GM12878 (cell line): ENCODE results near the gene FUT8. TPM values are rescaled to one million over a fixed set of nuclear protein-coding genes. Genes with fewer than 3 reads are reported as not detected.

ENCODE experiments used
- ATAC-seq: fragments of 200-7000 bp; cut with Tn5 transposase; 3 replicates; pipeline ENCODE4 v1.9.1; 2020; ENCODE audit warnings: mild to moderate bottlenecking, moderate library complexity
- BruUV-seq: library from RNA; stranded (reverse); fragments of 400-500 nt; replicated peaks from 2 replicates; lab custom pipeline; 2021; lab: Mats Ljungman, UMichigan
- CTCF ChIA-PET: fragments of 300-600 bp; sonication (Branson Sonifier 250); formaldehyde crosslinking; extraction: SDS; loops from one replicate; lab custom pipeline; 2021; ENCODE audit warnings: inconsistent platforms; lab: Yijun Ruan, JAX
- POLR2A ChIA-PET: fragments of 350-600 bp; formaldehyde crosslinking; extraction: SDS; loops from one replicate; lab custom pipeline; 2021; ENCODE audit warnings: inconsistent platforms; lab: Charles Lee
- RAD21 ChIA-PET: fragments of 300-600 bp; sonication (Branson Sonifier 250); formaldehyde crosslinking; loops from one replicate; lab custom pipeline; 2023; ENCODE audit warnings: antibody characterized with exemption; ENCODE audit not compliant: unreplicated experiment; lab: Charles Lee
- SMC1A ChIA-PET: fragments of 300-600 bp; sonication (Branson Sonifier 250); formaldehyde crosslinking; loops from one replicate; lab custom pipeline; 2023; ENCODE audit not compliant: unreplicated experiment, uncharacterized antibody; lab: Charles Lee
- DNase-seq: peaks from one replicate; pipeline ENCODE4 v3.0.0-alpha.2; 2011; ENCODE audit warnings: low read depth, low spot score
- FAIRE-seq: peaks from 3 replicates; lab custom pipeline; 2011; peaks lifted over from hg19 to GRCh38; lab: Jason Lieb, UNC
- H2AFZ ChIP-seq: 2 replicates; pipeline ENCODE4 v1.6.0; 2011; ENCODE audit warnings: low read depth, low read length, control low read depth; ENCODE audit not compliant: control insufficient read depth
- H3K27ac ChIP-seq: 2 replicates; pipeline ENCODE4 v1.5.1; 2011; ENCODE audit warnings: control low read depth; ENCODE audit not compliant: control insufficient read depth, insufficient read depth
- H3K27me3 ChIP-seq, 2 experiments: replicated peaks in 1 of 2; 2 replicates each; pipeline versions ENCODE4 v1.6.0 to v1.6.1; 2011; ENCODE audit warnings: low read length in 1 of 2; ENCODE audit not compliant: control insufficient read depth in 2 of 2, insufficient read depth in 2 of 2
- H3K36me3 ChIP-seq, 2 experiments: 2 replicates each; pipeline ENCODE4 v1.5.1; 2011; ENCODE audit warnings: low read length in 1 of 2; ENCODE audit not compliant: control insufficient read depth in 2 of 2, insufficient read depth in 2 of 2
- H3K4me1 ChIP-seq: 2 replicates; pipeline ENCODE4 v1.6.1; 2011; ENCODE audit warnings: mild to moderate bottlenecking, low read length, moderate library complexity, mixed read lengths; ENCODE audit not compliant: control insufficient read depth, insufficient read depth
- H3K4me2 ChIP-seq: 2 replicates; pipeline ENCODE4 v1.6.0; 2011; ENCODE audit warnings: control low read depth; ENCODE audit not compliant: control insufficient read depth, insufficient read depth
- H3K4me3 ChIP-seq: fragments of 200-600 bp; sonication (generic); 2 replicates; pipeline ENCODE4 v1.5.1; 2016
- H3K79me2 ChIP-seq: 2 replicates; pipeline ENCODE4 v1.6.0; 2011; ENCODE audit warnings: low read length; ENCODE audit not compliant: control insufficient read depth, insufficient read depth
- H3K9ac ChIP-seq: 2 replicates; pipeline ENCODE4 v1.8.0; 2011; ENCODE audit warnings: low read length, control low read depth, mixed read lengths; ENCODE audit not compliant: control insufficient read depth, insufficient read depth
- H3K9me3 ChIP-seq: replicated peaks from 3 replicates; pipeline ENCODE4 v1.5.1; 2011; ENCODE audit warnings: mild to moderate bottlenecking, low read length; ENCODE audit not compliant: control insufficient read depth, insufficient read depth
- H4K20me1 ChIP-seq: 2 replicates; pipeline ENCODE4 v1.6.0; 2011; ENCODE audit not compliant: control insufficient read depth, insufficient read depth
- CEBPB ChIP-seq, 2 experiments: fragments of 150-350 bp in 1 of 2; IDR thresholded peaks; 2 replicates each; pipeline ENCODE4 v1.6.1; 2012 to 2014; ENCODE audit warnings: low read depth in 2 of 2, low read length in 2 of 2, borderline replicate concordance in 1 of 2, inconsistent platforms in 1 of 2
- EED ChIP-seq: sonication (generic); IDR thresholded peaks from 2 replicates; pipeline ENCODE4 v1.6.1; 2016; ENCODE audit warnings: antibody characterized with exemption, low read depth
- EP300 ChIP-seq, 2 experiments: fragments of 150-350 bp in 1 of 2; IDR thresholded peaks; 2 replicates each; pipeline ENCODE4 v1.6.1; 2011 to 2012; ENCODE audit warnings: low read depth in 2 of 2, low read length in 2 of 2, borderline replicate concordance in 1 of 2, improper control_type of control experiment in 1 of 2, inconsistent platforms in 1 of 2; ENCODE audit not compliant: control insufficient read depth in 1 of 2
- HCFC1 ChIP-seq: fragments of 150-350 bp; IDR thresholded peaks from 2 replicates; pipeline ENCODE4 v1.6.1; 2014; ENCODE audit warnings: low read length
- NR2C2 ChIP-seq: IDR thresholded peaks from 2 replicates; pipeline ENCODE4 v1.6.1; 2011; ENCODE audit warnings: borderline replicate concordance, low read depth; ENCODE audit not compliant: control insufficient read depth, insufficient read length
- PAX8 ChIP-seq: fragments of 450-650 bp; IDR thresholded peaks from 2 replicates; pipeline ENCODE4 v1.6.1; 2017; ENCODE audit warnings: mild to moderate bottlenecking, moderate library complexity
- RBBP5 ChIP-seq: fragments of 200-600 bp; sonication (generic); conservative IDR thresholded peaks from 2 replicates; pipeline ENCODE4 v1.6.1; 2016
- SMAD1 ChIP-seq: fragments of 450-650 bp; IDR thresholded peaks from 2 replicates; pipeline ENCODE4 v1.6.1; 2018; ENCODE audit warnings: mild to moderate bottlenecking, low read depth; ENCODE audit not compliant: partially characterized antibody
- SUPT20H ChIP-seq: IDR thresholded peaks from 2 replicates; pipeline ENCODE4 v1.6.1; 2011; ENCODE audit warnings: low read depth, mild to moderate bottlenecking, low read length, moderate library complexity, borderline replicate concordance; ENCODE audit not compliant: control insufficient read depth
- ZSCAN29 ChIP-seq: fragments of 450-650 bp; IDR thresholded peaks from 2 replicates; pipeline ENCODE4 v1.6.1; 2017; ENCODE audit warnings: mild to moderate bottlenecking, moderate library complexity
- WGBS: methylation state at CpG from one replicate; pipeline ENCODE4 v1.1.6; 2016; ENCODE audit warnings: low lambda C conversion rate; ENCODE audit not compliant: insufficient replicate concordance, insufficient coverage; ENCODE audit errors: missing lambda C conversion rate; 5-methylcytosine and 5-hydroxymethylcytosine counted together
- in situ Hi-C: fragments of 300-500 bp; cut with MboI; formaldehyde crosslinking; loops from 9 replicates; pipeline ENCODE4 v1.14.3; 2018; ENCODE audit warnings: mixed read lengths
- intact Hi-C: fragments of 100-400 bp; cut with micrococcal nuclease; formaldehyde crosslinking; loops from one replicate; pipeline ENCODE4 v1.14.2; 2022; ENCODE audit not compliant: unreplicated experiment
- polyA plus RNA-seq, 11 experiments: library from polyadenylated mRNA; depleted of rRNA in 4 of 11; unstranded in 6 of 11; stranded (reverse) in 5 of 11; fragments of >200 nt; fragmentation: Nextera tagmentation in 4 of 11; fragmentation: Illumina TruSeq in 1 of 11; extraction: Ambion mirVana in 4 of 11; extraction: Trizol in 1 of 11; gene quantifications; 1 replicate in 1 of 11; 2 replicates in 10 of 11; pipeline versions ENCODE4 v1.2.1 to v1.2.3, GENCODE V29; 2011 to 2016; ENCODE audit warnings: inconsistent platforms in 2 of 11, missing spikeins in 2 of 11, low read depth in 1 of 11
- total RNA-seq, 4 experiments: library from RNA; depleted of rRNA in 3 of 4; stranded (reverse); fragments of >200 nt in 3 of 4; fragmentation: Illumina TruSeq in 1 of 4; extraction: Trizol in 1 of 4; gene quantifications; 2 replicates each; pipeline versions ENCODE4 v1.2.1 to v1.2.3, GENCODE V29; 2013 to 2021
- TF ChIP-seq, protein P1 (sequence below): fragments of 450-650 bp; formaldehyde crosslinking; IDR thresholded peaks from 2 replicates; pipeline ENCODE4 v1.4.0; 2022; ENCODE audit warnings: mild to moderate bottlenecking, moderate library complexity
- TF ChIP-seq, protein P2 (sequence below): fragments of 450-650 bp; IDR thresholded peaks from 2 replicates; pipeline ENCODE4 v1.6.1; 2017; ENCODE audit warnings: mild to moderate bottlenecking, moderate library complexity
- TF ChIP-seq, protein P3 (sequence below): fragments of 450-650 bp; formaldehyde crosslinking; IDR thresholded peaks from 2 replicates; pipeline ENCODE4 v1.4.0; 2020; ENCODE audit warnings: mild to moderate bottlenecking, moderate library complexity

Gene FUT8
- total and polyA plus RNA-seq, 10 of the 15 experiments (the other 5 are each of a cell fraction or from before 2014, with no cell fraction given) = 21.3 to 106 (median 66.3) TPM

DNA sequence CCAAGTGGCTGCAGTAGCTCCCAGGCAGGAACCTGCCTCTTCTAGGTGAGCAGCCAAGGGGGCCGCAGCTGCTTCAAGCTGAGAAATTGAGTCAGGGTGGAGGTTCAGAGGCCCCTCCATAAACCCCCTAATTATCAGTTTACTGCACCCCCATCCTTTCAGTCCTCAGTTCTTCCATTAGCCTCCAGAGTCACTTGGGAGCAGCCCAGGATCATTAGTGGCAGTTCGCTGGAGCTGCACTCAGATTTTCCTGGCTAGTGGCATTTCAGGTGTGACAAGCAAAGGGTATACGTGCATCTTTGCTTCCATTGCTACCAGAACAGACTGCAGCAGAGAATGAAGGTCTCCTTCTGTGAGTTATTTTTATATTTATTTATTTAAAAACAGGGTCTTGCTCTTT lies 358.7 kb downstream of the FUT8 start:
- SMC1A ChIA-PET = interaction anchor here (0.8 to 0.9 kb wide), 2 partner anchors 17 to 23 kb away, joined by 3 read pairs; no protein-coding TSS in a partner anchor
- CTCF ChIA-PET = no interaction called here
- TF ChIP-seq RBBP5 (no peak), CEBPB (IDR thresholded peaks at IDR 0.05; ENCODE audit: borderline replicate concordance in 1 of 2, low read depth in 2 of 2, low read length in 2 of 2) (no peak), ZSCAN29 (no peak), NR2C2 (no peak), HCFC1 (no peak), EP300 (IDR thresholded peaks at IDR 0.05; ENCODE audit: borderline replicate concordance in 1 of 2, control insufficient read depth in 1 of 2, low read depth in 2 of 2, low read length in 2 of 2) (no peak), SMAD1 (no peak), EED (no peak), SUPT20H (no peak), PAX8 (no peak)
- TF ChIP-seq, protein P1, sequence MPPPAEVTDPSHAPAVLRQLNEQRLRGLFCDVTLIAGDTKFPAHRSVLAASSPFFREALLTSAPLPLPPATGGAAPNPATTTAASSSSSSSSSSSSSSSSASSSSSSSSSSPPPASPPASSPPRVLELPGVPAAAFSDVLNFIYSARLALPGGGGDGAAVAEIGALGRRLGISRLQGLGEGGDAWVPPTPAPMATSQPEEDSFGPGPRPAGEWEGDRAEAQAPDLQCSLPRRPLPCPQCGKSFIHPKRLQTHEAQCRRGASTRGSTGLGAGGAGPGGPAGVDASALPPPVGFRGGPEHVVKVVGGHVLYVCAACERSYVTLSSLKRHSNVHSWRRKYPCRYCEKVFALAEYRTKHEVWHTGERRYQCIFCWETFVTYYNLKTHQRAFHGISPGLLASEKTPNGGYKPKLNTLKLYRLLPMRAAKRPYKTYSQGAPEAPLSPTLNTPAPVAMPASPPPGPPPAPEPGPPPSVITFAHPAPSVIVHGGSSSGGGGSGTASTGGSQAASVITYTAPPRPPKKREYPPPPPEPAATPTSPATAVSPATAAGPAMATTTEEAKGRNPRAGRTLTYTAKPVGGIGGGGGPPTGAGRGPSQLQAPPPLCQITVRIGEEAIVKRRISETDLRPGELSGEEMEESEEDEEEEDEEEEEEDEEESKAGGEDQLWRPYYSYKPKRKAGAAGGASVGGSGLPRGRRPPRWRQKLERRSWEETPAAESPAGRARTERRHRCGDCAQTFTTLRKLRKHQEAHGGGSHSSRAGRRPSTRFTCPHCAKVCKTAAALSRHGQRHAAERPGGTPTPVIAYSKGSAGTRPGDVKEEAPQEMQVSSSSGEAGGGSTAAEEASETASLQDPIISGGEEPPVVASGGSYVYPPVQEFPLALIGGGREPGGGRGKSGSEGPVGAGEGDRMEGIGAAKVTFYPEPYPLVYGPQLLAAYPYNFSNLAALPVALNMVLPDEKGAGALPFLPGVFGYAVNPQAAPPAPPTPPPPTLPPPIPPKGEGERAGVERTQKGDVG = no peak
- TF ChIP-seq, protein P2, sequence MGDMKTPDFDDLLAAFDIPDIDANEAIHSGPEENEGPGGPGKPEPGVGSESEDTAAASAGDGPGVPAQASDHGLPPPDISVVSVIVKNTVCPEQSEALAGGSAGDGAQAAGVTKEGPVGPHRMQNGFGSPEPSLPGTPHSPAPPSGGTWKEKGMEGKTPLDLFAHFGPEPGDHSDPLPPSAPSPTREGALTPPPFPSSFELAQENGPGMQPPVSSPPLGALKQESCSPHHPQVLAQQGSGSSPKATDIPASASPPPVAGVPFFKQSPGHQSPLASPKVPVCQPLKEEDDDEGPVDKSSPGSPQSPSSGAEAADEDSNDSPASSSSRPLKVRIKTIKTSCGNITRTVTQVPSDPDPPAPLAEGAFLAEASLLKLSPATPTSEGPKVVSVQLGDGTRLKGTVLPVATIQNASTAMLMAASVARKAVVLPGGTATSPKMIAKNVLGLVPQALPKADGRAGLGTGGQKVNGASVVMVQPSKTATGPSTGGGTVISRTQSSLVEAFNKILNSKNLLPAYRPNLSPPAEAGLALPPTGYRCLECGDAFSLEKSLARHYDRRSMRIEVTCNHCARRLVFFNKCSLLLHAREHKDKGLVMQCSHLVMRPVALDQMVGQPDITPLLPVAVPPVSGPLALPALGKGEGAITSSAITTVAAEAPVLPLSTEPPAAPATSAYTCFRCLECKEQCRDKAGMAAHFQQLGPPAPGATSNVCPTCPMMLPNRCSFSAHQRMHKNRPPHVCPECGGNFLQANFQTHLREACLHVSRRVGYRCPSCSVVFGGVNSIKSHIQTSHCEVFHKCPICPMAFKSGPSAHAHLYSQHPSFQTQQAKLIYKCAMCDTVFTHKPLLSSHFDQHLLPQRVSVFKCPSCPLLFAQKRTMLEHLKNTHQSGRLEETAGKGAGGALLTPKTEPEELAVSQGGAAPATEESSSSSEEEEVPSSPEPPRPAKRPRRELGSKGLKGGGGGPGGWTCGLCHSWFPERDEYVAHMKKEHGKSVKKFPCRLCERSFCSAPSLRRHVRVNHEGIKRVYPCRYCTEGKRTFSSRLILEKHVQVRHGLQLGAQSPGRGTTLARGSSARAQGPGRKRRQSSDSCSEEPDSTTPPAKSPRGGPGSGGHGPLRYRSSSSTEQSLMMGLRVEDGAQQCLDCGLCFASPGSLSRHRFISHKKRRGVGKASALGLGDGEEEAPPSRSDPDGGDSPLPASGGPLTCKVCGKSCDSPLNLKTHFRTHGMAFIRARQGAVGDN = no peak
- TF ChIP-seq, protein P3, sequence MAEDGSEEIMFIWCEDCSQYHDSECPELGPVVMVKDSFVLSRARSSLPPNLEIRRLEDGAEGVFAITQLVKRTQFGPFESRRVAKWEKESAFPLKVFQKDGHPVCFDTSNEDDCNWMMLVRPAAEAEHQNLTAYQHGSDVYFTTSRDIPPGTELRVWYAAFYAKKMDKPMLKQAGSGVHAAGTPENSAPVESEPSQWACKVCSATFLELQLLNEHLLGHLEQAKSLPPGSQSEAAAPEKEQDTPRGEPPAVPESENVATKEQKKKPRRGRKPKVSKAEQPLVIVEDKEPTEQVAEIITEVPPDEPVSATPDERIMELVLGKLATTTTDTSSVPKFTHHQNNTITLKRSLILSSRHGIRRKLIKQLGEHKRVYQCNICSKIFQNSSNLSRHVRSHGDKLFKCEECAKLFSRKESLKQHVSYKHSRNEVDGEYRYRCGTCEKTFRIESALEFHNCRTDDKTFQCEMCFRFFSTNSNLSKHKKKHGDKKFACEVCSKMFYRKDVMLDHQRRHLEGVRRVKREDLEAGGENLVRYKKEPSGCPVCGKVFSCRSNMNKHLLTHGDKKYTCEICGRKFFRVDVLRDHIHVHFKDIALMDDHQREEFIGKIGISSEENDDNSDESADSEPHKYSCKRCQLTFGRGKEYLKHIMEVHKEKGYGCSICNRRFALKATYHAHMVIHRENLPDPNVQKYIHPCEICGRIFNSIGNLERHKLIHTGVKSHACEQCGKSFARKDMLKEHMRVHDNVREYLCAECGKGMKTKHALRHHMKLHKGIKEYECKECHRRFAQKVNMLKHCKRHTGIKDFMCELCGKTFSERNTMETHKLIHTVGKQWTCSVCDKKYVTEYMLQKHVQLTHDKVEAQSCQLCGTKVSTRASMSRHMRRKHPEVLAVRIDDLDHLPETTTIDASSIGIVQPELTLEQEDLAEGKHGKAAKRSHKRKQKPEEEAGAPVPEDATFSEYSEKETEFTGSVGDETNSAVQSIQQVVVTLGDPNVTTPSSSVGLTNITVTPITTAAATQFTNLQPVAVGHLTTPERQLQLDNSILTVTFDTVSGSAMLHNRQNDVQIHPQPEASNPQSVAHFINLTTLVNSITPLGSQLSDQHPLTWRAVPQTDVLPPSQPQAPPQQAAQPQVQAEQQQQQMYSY = no peak

More for the DNA sequence above, 358.7 kb downstream of the FUT8 start:
- RAD21 ChIA-PET = interaction anchor here (0.6 to 1.6 kb wide), 2 partner anchors 356 to 547 kb away, joined by 4 to 5 read pairs; no protein-coding TSS in a partner anchor
- no peaks in the 10 kb centered on the region for H4K20me1 ChIP-seq
- no TSS peak for BruUV-seq
- no peaks in the 10 kb centered on the region for H3K9me3 ChIP-seq
- no peaks in the 10 kb centered on the region for H3K4me1 ChIP-seq
- POLR2A ChIA-PET = no interaction called here
- H3K9ac ChIP-seq = no peak overlapping the region
- no peak overlapping the region for H3K27ac ChIP-seq
- H3K4me3 ChIP-seq = no peak overlapping the region
- ATAC-seq = no peak
- no peak for DNase-seq
- intact Hi-C loops (no loop called here), in situ Hi-C loops (no loop called here)
- WGBS = 98% methylated on average over 3 of the region's 3 CpGs
- no peak overlapping the region for H3K4me2 ChIP-seq
- H3K36me3 ChIP-seq = no peaks in the 10 kb centered on the region
- H3K27me3 ChIP-seq = no peaks in the 10 kb centered on the region
- no peaks in the 10 kb centered on the region for H3K79me2 ChIP-seq
- H2AFZ ChIP-seq = no peak overlapping the region
- FAIRE-seq = no peak
